ENCODE data around the gene ALPP. TPM values are rescaled to one million over a fixed set of nuclear protein-coding genes. Genes with fewer than 3 reads are reported as not detected.
"Not testable (repeated sequence)": the region's sequence is repeated elsewhere in the genome, so short reads cannot be mapped to it uniquely, and the experiment has no call there.

The ALPP gene
- total and polyA plus RNA-seq, 4 donors = 0.06 to 0.30 (median 0.10) TPM; not detected in 1

GRCh38 chr2:232400256-232401015 lies 21.9 kb downstream of the ALPP start:
- DNase-seq (ENCODE audit: low read depth in 4 of 6, low spot score in 6 of 6) = peak in 1 of 6 donors; percentile 4
- no peaks in the 10 kb centered on the region for H3K27me3 ChIP-seq (ENCODE audit: control insufficient read depth, insufficient read depth, low read length)
- H3K4me1 ChIP-seq (ENCODE audit: control insufficient read depth, insufficient read depth, low read length) = no peaks in the 10 kb centered on the region
- H3K36me3 ChIP-seq (ENCODE audit: control insufficient read depth, insufficient read depth, low read length) = no peaks in the 10 kb centered on the region
- H3K27ac ChIP-seq (ENCODE audit: low read depth, low read length) = no peak overlapping the region
- H3K4me3 ChIP-seq (ENCODE audit: low read depth, low read length) = no peak overlapping the region
- 75% methylated on average over 6 of the region's 9 CpGs for WGBS (ENCODE audit: insufficient coverage)
- no peaks in the 10 kb centered on the region for H3K9me3 ChIP-seq (ENCODE audit: control insufficient read depth, insufficient read depth, low read length)

GRCh38 chr2:232402518-232402917 lies 24.0 kb downstream of the ALPP start:
- no peak overlapping the region for H3K27ac ChIP-seq (ENCODE audit: low read depth, low read length)
- no peaks in the 10 kb centered on the region for H3K27me3 ChIP-seq (ENCODE audit: control insufficient read depth, insufficient read depth, low read length)
- no peak for DNase-seq (ENCODE audit: low read depth in 4 of 6, low spot score in 6 of 6)
- 94% methylated on average over 3 of the region's 3 CpGs for WGBS (ENCODE audit: insufficient coverage)
- H3K9me3 ChIP-seq (ENCODE audit: control insufficient read depth, insufficient read depth, low read length) = no peaks in the 10 kb centered on the region
- no peaks in the 10 kb centered on the region for H3K4me1 ChIP-seq (ENCODE audit: control insufficient read depth, insufficient read depth, low read length)
- no peaks in the 10 kb centered on the region for H3K36me3 ChIP-seq (ENCODE audit: control insufficient read depth, insufficient read depth, low read length)
- H3K4me3 ChIP-seq (ENCODE audit: low read depth, low read length) = no peak overlapping the region

- DNase-seq (ENCODE audit: low read depth in 4 of 6, low spot score in 6 of 6) = no peak
- no peaks in the 10 kb centered on the region for H3K36me3 ChIP-seq (ENCODE audit: control insufficient read depth, insufficient read depth, low read length)
- WGBS (ENCODE audit: insufficient coverage) = 89% methylated on average over 6 of the region's 11 CpGs
- H3K4me3 ChIP-seq (ENCODE audit: low read depth, low read length) = no peak overlapping the region
- no peaks in the 10 kb centered on the region for H3K9me3 ChIP-seq (ENCODE audit: control insufficient read depth, insufficient read depth, low read length)
- H3K4me1 ChIP-seq (ENCODE audit: control insufficient read depth, insufficient read depth, low read length) = peaks cover 3% of the 10 kb centered on the region
- H3K27me3 ChIP-seq (ENCODE audit: control insufficient read depth, insufficient read depth, low read length) = peaks cover 3% of the 10 kb centered on the region
- H3K27ac ChIP-seq (ENCODE audit: low read depth, low read length) = no peak overlapping the region
These were observed 27.5 kb downstream of the ALPP start for GRCh38 chr2:232405943-232406510.

GRCh38 chr2:232406556-232407310 lies 28.2 kb downstream of the ALPP start, which contains the start of gene ALPG:
Gene ALPG, plus strand, starts transcription at chr2:232406844. Its CDS starts 51 bp downstream, at chr2:232406895.
- Histone ChIP-seq H3K4me3 (ENCODE audit: low read depth, low read length) (no peak within 1 kb of the TSS), H3K9me3 (ENCODE audit: control insufficient read depth, insufficient read depth, low read length) (no peaks in the 10 kb centered on the region), H3K4me1 (ENCODE audit: control insufficient read depth, insufficient read depth, low read length) (peaks cover 3% of the 10 kb centered on the region), H3K36me3 (ENCODE audit: control insufficient read depth, insufficient read depth, low read length) (no peaks in the 10 kb centered on the region), H3K27me3 (ENCODE audit: control insufficient read depth, insufficient read depth, low read length) (peaks cover 3% of the 10 kb centered on the region), H3K27ac (ENCODE audit: low read depth, low read length) (no peak within 1 kb of the TSS)
- no peak for DNase-seq (ENCODE audit: low read depth in 4 of 6, low spot score in 6 of 6)
- 90% methylated on average over 15 of the region's 17 CpGs for WGBS (ENCODE audit: insufficient coverage)

GRCh38 chr2:232407428-232408150 lies 29.0 kb downstream of the ALPP start:
- 91% methylated on average over 25 of the region's 30 CpGs for WGBS (ENCODE audit: insufficient coverage)
- H3K4me1 ChIP-seq (ENCODE audit: control insufficient read depth, insufficient read depth, low read length) = not testable (repeated sequence)

GRCh38 chr2:232408269-232408668 lies 29.7 kb downstream of the ALPP start:
- H3K4me1 ChIP-seq (ENCODE audit: control insufficient read depth, insufficient read depth, low read length); H3K27ac ChIP-seq (ENCODE audit: low read depth, low read length); H3K4me3 ChIP-seq (ENCODE audit: low read depth, low read length); H3K9me3 ChIP-seq (ENCODE audit: control insufficient read depth, insufficient read depth, low read length); H3K27me3 ChIP-seq (ENCODE audit: control insufficient read depth, insufficient read depth, low read length); DNase-seq (ENCODE audit: low read depth in 4 of 6, low spot score in 6 of 6); H3K36me3 ChIP-seq (ENCODE audit: control insufficient read depth, insufficient read depth, low read length): not testable (repeated sequence)
- WGBS (ENCODE audit: insufficient coverage) = 94% methylated on average over 3 of the region's 10 CpGs

More at GRCh38 chr2:232407428-232408150, 29.0 kb downstream of the ALPP start:
- H3K9me3 ChIP-seq (ENCODE audit: control insufficient read depth, insufficient read depth, low read length); DNase-seq (ENCODE audit: low read depth in 4 of 6, low spot score in 6 of 6); H3K4me3 ChIP-seq (ENCODE audit: low read depth, low read length); H3K36me3 ChIP-seq (ENCODE audit: control insufficient read depth, insufficient read depth, low read length); H3K27ac ChIP-seq (ENCODE audit: low read depth, low read length); H3K27me3 ChIP-seq (ENCODE audit: control insufficient read depth, insufficient read depth, low read length): not testable (repeated sequence)

- H3K4me3 ChIP-seq (ENCODE audit: low read depth, low read length); H3K27ac ChIP-seq (ENCODE audit: low read depth, low read length); H3K36me3 ChIP-seq (ENCODE audit: control insufficient read depth, insufficient read depth, low read length); H3K9me3 ChIP-seq (ENCODE audit: control insufficient read depth, insufficient read depth, low read length); H3K27me3 ChIP-seq (ENCODE audit: control insufficient read depth, insufficient read depth, low read length); DNase-seq (ENCODE audit: low read depth in 4 of 6, low spot score in 6 of 6); H3K4me1 ChIP-seq (ENCODE audit: control insufficient read depth, insufficient read depth, low read length): not testable (repeated sequence)
- WGBS (ENCODE audit: insufficient coverage) = 62% methylated on average over 28 of the region's 40 CpGs
These were observed 31.1 kb downstream of the ALPP start for GRCh38 chr2:232409617-232410016.

GRCh38 chr2:232410238-232410900 lies 31.8 kb downstream of the ALPP start:
- DNase-seq (ENCODE audit: low read depth in 4 of 6, low spot score in 6 of 6) = no peak
- H3K27me3 ChIP-seq (ENCODE audit: control insufficient read depth, insufficient read depth, low read length) = peaks cover 7% of the 10 kb centered on the region
- no peak overlapping the region for H3K4me3 ChIP-seq (ENCODE audit: low read depth, low read length)
- no peak overlapping the region for H3K27ac ChIP-seq (ENCODE audit: low read depth, low read length)
- WGBS (ENCODE audit: insufficient coverage) = 90% methylated on average over 6 of the region's 7 CpGs
- H3K9me3 ChIP-seq (ENCODE audit: control insufficient read depth, insufficient read depth, low read length) = no peaks in the 10 kb centered on the region
- H3K36me3 ChIP-seq (ENCODE audit: control insufficient read depth, insufficient read depth, low read length) = no peaks in the 10 kb centered on the region
- peaks cover 3% of the 10 kb centered on the region for H3K4me1 ChIP-seq (ENCODE audit: control insufficient read depth, insufficient read depth, low read length)

Measured in spinal cord (tissue), 10 donors.